Measurements from ENCODE around the gene ITPA.

The ITPA gene

DNA sequence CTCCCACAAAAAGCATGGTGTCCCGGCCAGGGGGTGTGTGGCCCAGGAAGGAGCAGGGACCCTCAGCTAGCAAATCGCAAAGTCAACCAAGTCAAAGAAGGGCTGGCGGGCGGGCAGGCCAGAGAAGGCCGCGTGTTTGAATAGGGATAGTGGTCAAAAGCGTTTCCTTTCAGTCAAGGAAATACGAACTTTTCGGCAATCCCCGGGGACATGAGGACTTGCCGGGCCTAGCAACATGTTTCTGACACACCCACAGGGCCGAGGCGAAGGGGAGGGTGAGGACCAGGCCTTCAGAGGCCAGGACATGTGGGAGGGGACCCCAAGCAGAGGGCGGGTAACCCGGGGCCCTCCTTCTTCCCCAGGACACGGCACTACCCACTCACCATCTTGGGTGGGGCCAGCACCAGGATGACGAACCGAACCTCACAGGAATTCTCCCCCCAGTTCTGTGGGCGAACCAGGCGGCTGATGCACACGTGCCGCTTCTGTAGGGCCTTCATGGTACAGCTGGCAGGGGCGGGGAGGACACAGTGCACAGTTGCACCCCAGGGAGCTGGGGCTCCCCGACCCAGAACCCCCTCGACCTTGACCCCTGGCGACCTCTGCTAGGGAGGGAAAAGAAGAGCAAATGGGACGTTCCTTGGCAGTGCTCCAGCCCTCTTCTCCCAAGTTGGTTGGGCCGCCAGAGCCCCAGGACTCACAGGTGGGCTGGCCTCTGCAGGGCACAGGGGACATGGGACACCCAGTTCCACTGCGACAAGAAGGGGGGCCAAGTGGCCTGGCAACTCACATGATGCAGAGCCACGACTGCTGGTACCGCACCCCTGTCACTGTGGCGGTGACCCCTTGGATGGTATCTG is 24.1 kb downstream of the ITPA start:
- TF ChIP-seq, protein P1, sequence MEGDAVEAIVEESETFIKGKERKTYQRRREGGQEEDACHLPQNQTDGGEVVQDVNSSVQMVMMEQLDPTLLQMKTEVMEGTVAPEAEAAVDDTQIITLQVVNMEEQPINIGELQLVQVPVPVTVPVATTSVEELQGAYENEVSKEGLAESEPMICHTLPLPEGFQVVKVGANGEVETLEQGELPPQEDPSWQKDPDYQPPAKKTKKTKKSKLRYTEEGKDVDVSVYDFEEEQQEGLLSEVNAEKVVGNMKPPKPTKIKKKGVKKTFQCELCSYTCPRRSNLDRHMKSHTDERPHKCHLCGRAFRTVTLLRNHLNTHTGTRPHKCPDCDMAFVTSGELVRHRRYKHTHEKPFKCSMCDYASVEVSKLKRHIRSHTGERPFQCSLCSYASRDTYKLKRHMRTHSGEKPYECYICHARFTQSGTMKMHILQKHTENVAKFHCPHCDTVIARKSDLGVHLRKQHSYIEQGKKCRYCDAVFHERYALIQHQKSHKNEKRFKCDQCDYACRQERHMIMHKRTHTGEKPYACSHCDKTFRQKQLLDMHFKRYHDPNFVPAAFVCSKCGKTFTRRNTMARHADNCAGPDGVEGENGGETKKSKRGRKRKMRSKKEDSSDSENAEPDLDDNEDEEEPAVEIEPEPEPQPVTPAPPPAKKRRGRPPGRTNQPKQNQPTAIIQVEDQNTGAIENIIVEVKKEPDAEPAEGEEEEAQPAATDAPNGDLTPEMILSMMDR (IDR thresholded peaks at IDR 0.05; ENCODE audit: borderline replicate concordance, insufficient read depth, low read depth, low read length) = no peak

DNA sequence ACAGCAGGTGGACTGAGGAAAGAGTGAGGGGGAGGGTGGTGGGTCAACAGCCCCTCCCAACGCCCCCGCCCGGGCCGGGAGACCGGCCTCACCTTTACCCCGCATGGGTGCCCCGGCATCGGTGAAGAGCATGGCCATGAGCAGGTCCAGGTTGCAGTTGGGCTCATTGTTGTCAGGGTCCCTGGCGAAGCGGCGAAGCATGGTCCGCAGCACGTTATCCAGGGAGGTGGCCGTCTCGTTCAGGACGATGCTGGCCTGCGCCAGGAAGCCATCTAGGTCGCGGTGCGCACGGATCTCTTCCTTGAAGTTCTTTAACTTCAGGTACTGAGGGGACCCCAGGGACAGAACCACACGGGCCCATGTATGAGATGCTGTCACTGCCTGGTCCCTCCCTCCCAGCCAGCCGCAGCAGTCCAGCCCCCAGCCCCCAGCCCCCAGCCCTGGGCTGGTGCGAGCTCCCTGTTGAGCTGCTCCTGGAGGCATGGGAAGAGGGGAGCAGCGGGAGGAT is 24.7 kb downstream of the ITPA start:
- no peak overlapping the region for H3K4me3 ChIP-seq (ENCODE audit: low read depth, low read length)

More for the DNA sequence above, 24.1 kb downstream of the ITPA start:
- no peak overlapping the region for H3K4me3 ChIP-seq (ENCODE audit: low read depth, low read length)

DNA sequence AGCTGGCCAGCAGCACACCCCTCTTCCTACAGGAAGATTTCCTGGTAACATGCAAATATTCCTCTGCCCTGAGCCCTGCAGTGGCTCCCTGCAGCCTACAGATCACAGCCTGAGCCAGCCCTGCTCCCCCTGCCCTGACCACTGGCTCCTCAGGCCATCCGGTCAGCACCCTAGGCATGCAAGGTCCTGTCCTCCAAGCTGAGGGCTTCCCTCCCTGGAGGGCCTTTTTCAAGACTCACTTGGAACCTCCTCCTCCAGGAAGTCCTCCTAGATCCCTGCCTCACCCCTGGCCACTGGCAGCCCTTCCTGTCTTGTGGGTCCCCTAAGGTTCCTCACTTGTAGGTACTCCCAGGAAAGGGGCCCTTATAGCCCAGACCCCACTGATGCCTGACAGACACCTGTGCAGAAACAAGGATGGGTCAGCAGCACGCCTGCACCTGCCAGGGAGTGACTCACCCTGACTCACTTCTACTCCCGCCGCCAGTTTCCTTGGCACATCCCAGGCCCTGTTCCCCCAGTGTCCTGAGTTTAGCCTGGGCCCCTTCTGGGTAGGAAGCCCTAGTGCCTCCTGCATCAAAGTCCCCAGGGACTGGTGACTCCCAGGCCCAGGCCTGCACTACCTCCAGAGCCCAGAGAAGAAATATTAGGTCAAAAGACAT is 26.5 kb downstream of the ITPA start:
- TF ChIP-seq, protein P1 (IDR thresholded peaks at IDR 0.05; ENCODE audit: borderline replicate concordance, insufficient read depth, low read depth, low read length) = no peak
- no peak overlapping the region for H3K4me3 ChIP-seq (ENCODE audit: low read depth, low read length)

More for the DNA sequence above, 24.7 kb downstream of the ITPA start:
- TF ChIP-seq, protein P1 (IDR thresholded peaks at IDR 0.05; ENCODE audit: borderline replicate concordance, insufficient read depth, low read depth, low read length) = no peak

DNA sequence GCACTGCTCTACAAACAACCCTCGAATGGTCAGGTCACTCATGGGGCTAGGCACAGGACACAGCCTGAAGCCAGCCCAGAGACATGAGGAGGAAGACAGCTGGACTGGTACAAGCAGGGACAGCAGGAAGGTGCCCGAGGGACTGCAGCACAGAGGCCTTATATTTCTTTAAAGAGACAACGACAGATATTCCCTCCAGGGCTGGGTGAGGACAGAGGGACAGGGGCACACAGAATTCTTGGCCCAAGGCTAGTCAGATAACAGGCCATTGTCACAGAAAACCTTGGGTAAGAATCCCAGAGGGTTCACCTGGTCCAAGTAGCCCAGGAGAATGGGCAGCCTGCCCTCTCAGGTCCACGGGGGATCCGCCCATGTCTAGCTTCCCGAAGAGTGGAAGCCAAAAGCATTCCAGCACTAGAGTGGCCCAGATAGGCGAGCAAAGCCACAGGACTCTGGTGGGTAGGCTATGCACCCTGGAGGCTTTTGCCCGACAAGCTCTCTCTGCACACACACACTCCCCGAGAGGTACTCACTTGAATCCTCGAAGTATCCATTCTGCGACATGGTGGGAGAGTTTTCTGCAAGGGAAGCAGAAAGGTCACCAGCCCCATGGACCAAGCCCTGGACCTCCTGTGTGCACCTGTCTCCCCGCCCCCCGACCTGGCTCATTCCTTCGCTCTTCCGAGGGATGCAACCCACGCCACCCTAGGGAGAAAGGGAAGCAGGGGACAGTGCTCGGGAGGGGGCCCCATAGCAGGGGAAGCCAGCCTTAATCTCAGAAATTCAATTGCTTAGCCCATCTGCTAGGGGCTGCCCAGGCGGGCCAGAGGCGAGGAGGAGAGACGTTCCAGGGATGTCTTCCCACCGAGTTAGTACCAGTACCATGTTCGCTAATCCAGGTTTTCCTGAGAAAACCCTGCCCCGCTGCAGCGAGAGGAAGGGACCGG is 28.0 kb downstream of the ITPA start:
- TF ChIP-seq, protein P1 (IDR thresholded peaks at IDR 0.05; ENCODE audit: borderline replicate concordance, insufficient read depth, low read depth, low read length) = no peak
- no peak overlapping the region for H3K4me3 ChIP-seq (ENCODE audit: low read depth, low read length)

DNA sequence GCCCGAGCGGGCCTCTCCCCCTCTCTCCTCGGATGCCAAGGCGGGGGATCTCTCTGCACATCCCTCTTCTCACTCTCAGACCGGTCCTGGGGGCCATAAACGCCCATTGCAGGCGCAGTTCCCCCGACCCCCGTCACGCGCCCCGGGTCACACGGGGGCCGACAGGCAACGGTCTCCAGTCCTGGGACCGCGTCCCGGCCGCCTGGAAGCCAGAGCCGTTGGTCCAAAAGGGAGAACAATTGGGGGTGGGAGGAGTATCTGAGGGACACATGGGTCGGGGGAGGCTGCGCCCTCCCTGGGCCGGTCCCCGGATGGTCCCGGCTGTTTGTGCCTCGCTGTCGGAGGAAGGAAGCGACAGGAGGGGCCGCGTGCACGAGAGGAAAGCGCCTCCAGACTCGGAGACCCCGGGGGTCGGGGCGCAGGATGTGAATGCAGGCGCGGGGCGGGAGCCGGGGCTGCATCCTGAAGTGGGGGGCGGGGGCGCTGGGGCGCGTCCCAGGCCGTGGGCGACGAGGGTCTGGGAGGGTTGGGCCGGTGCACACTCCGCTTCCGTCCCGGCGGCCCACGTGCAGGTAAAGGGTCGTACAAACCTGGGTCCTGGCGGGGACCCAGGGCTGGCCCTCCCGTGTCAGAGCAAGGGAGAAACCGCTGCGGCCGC is 28.8 kb downstream of the ITPA start:
- TF ChIP-seq, protein P1 (IDR thresholded peaks at IDR 0.05; ENCODE audit: borderline replicate concordance, insufficient read depth, low read depth, low read length) = no peak
- peak overlapping the region; percentile 42 for H3K4me3 ChIP-seq (ENCODE audit: low read depth, low read length)

DNA sequence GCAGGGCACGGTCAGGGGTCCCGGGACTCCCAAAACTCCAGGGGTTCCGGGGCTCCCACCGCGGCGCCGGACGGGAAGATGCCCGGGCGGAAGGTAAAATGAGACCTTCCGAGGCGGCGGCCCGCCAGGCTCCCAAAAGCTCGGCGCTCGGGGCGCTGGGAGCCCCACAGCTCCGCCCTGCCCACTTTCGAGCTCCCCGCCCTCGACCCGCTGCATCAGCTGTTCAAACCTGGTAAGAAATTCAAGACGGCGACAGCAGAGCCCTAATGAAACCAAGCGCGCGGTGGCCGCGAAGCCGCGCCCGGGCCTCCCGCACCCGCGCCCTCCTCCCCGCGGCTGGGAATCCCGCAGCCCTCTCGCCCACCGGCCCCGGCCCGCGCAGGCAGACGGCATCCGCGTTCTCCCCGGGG is 29.3 kb downstream of the ITPA start:
- H3K4me3 ChIP-seq (ENCODE audit: low read depth, low read length) = peak overlapping the region; percentile 42
- TF ChIP-seq, protein P1 (IDR thresholded peaks at IDR 0.05; ENCODE audit: borderline replicate concordance, insufficient read depth, low read depth, low read length) = no peak
